Right ventricle myocardium inferior (tissue), 1 donor: ENCODE measurements around the gene GMPR2. TPM values are rescaled to one million over a fixed set of nuclear protein-coding genes. Genes with fewer than 3 reads are reported as not detected.
"Not testable (repeated sequence)": the region's sequence is repeated elsewhere in the genome, so short reads cannot be mapped to it uniquely, and the experiment has no call there.

ENCODE experiments used
- ATAC-seq: fragments of 200-7000 bp; cut with Tn5 transposase; one replicate; pipeline ENCODE4 v1.9.1; 2020; ENCODE audit warnings: mild to moderate bottlenecking, moderate library complexity
- DNase-seq: peaks from one replicate; pipeline ENCODE4 v3.0.0; 2021; ENCODE audit errors: missing footprints
- intact Hi-C: fragments of 100-400 bp; cut with DNase I; formaldehyde crosslinking; loops from one replicate; pipeline ENCODE4 v1.11.0; 2022
- total RNA-seq: library from RNA; stranded (reverse); fragmentation: NEBNext Ultra II Directional; extraction: Animal tissue kit (Norgen Biotek cat#: 25700); gene quantifications from one replicate; pipeline ENCODE4 v1.2.1, GENCODE V29; 2021
- donor health status: DM: no; HTN: yes; CAD: no; lungs with severe emphysema.

Gene GMPR2
- total RNA-seq, 1 donor from 2014 or later = 29.1 TPM

GRCh38 chr14:24240110-24240918, 7.6 kb downstream of the GMPR2 start:
- intact Hi-C loops = no loop called here

GRCh38 chr14:24241829-24242443, 9.2 kb downstream of the GMPR2 start:
- DNase-seq (peak; percentile 95), ATAC-seq (peak; percentile 94)
- intact Hi-C loops = loop anchor here (1.0 to 2.0 kb wide), 3 partner anchors 27 to 195 kb away; partner anchors contain the start of gene RABGGTA

More at GRCh38 chr14:24240110-24240918, 7.6 kb downstream of the GMPR2 start:
- no peak for ATAC-seq
- no peak for DNase-seq

GRCh38 chr14:24243336-24243836, 10.7 kb downstream of the GMPR2 start:
- intact Hi-C loops = loop anchor here (1.0 to 2.0 kb wide), 3 partner anchors 29 to 193 kb away; no protein-coding TSS in a partner anchor
- ATAC-seq (no peak), DNase-seq (no peak)

DNA sequence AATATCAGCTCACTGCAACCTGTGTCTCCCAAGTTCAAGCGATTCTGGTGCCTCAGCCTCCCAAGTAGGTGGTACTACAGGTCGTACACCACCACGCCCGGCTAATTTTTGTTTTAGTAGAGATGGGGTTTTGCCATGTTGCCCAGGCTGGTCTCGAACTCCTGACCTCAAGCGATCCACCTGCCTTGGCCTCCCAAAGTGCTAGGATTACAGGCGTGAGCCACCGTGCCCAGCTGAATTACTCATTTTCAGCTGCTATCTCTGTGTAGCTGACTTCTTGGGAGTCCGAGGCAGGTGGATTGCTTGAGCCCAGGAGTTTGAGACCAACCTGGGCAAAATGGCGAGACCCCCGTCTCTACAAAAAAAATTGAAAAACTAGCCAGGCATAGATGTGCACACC, 12.6 kb downstream of the GMPR2 start:
- DNase-seq, intact Hi-C loops, ATAC-seq: not testable (repeated sequence)

- intact Hi-C loops = no loop called here
- ATAC-seq (no peak), DNase-seq (no peak)
These were observed 14.1 kb downstream of the GMPR2 start for GRCh38 chr14:24246765-24247212.

DNA sequence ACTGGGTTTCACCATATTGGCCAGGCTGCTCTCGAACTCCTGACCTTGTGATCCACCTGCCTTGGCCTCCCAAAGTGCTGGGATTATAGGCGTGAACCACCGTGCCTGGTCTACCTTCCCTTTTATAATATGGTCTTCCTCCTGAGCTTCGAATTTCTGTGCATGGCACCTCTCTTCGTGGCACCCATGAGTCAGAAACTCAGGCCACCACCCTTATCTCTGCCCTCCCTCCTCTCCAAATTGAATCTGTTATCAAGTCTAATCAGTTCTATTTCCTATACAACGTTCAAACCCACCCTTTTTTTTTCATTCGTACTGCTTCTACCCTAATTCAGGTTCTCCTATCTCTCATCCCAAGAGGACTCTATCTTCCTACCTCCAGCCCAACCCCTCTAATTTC, 14.7 kb downstream of the GMPR2 start:
- ATAC-seq = no peak

GRCh38 chr14:24249230-24250021, 16.7 kb downstream of the GMPR2 start:
- DNase-seq = no peak
- ATAC-seq = no peak
- intact Hi-C loops = no loop called here

More for the DNA sequence above, 14.7 kb downstream of the GMPR2 start:
- no peak for DNase-seq
- intact Hi-C loops = no loop called here

- ATAC-seq = no peak
- DNase-seq = no peak
- intact Hi-C loops = no loop called here
These were observed 17.6 kb downstream of the GMPR2 start for GRCh38 chr14:24250354-24250753.

- intact Hi-C loops = no loop called here
- ATAC-seq = no peak
- DNase-seq = no peak
These were observed 19.2 kb downstream of the GMPR2 start for GRCh38 chr14:24251880-24252288.

GRCh38 chr14:24252289-24253124, 19.8 kb downstream of the GMPR2 start:
- ATAC-seq (no peak), DNase-seq (no peak)
- intact Hi-C loops = no loop called here

GRCh38 chr14:24253936-24254335, 21.2 kb downstream of the GMPR2 start:
- intact Hi-C loops = no loop called here
- ATAC-seq (no peak), DNase-seq (no peak)

DNA sequence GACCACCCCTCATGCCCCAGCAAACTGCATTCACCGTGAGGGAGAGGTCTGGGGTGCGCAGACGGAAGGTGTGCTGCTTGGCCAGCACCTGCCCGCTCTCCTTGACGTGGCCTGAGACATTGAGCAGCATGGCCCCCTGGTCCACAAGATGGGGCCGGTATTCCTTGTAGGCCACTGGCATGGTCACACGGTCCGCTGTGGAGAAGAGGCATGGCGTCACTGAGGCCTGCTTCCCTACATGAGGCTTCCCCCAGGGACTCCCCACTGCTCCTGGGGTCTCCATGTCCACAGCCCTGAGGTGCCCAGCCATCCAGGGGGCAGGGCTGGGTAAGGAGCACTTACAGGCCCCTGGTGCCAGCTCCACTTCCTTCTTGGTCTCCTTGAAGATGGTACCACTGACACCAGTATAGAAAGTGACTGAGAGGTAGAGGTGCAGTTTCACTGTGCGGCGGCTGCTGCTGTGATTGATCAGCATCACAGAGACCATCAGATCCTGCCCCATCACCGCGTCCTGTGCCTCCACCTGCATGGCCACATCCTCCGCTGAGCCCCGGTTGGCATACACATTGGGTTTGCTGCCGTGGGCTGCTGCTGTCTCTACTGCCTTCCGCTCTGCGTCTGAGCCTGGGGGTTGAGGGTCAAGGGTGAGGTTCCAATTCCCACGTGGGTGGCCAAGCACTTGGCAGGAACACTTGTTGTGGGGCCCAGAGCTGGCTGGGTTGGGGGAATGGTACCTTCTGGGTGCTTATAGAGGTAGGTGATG, 22.1 kb downstream of the GMPR2 start:
- DNase-seq (no peak), ATAC-seq (no peak)
- intact Hi-C loops = no loop called here

DNA sequence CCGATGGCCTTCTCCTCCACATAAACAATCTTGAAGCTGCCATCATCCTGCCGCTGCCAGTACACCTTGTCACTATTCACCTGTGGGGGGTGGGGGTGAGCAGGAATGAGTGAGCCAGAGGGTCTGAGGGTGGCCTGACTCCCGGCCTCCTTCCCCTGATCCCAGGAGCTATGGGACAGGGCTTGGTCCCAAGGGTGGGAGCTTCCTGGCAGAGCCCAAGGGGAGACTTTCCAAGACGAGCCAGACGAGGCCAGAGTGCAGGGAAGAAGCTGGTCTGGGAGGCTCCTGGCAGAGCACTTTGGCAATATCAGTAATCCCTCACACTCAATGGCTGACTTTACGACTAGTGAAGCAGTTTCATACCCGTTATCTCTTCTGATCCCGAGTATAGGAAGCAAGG, 22.7 kb downstream of the GMPR2 start:
- ATAC-seq (no peak), DNase-seq (no peak)
- intact Hi-C loops = no loop called here

GRCh38 chr14:24255931-24256711, 23.4 kb downstream of the GMPR2 start:
- DNase-seq = no peak
- intact Hi-C loops = no loop called here
- ATAC-seq = no peak

GRCh38 chr14:24256960-24257359, 24.2 kb downstream of the GMPR2 start:
- no peak for ATAC-seq
- no peak for DNase-seq
- intact Hi-C loops = no loop called here

DNA sequence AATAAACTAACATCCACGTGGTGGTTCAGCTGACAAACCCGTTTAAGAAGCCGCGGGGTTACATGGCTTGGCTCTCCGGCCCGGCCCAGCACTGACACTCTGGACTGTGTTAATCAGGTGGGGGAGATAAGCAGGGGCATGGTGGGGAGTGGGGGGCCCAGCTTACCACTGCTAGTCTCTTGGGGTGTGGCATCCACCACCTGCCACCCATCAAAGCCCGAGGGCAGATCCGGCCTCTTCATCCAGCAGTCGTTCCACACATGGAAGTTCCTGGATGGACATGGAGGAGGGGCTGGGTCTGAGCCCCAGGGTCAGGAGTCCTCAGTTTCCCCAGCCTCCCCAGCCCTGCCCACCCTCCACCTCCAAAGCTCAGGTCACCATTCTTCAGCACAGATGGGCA, 25.4 kb downstream of the GMPR2 start:
- ATAC-seq = no peak
- intact Hi-C loops = no loop called here
- DNase-seq = no peak
